ENCODE measurements around the gene DOCK4. TPM values are rescaled to one million over a fixed set of nuclear protein-coding genes. Genes with fewer than 3 reads are reported as not detected.

Gene DOCK4
- total and polyA plus RNA-seq, 2 of the 8 experiments (the other 6 are each of a cell fraction or from before 2014, with no cell fraction given): 5.1 to 23.6 TPM

- TF ChIP-seq CHD7 (IDR thresholded peaks at IDR 0.05; ENCODE audit: insufficient replicate concordance, low read length): no peak
Observed at GRCh38 chr7:112193915-112194502, 12.2 kb downstream of the DOCK4 start (continued).

All from H1 (cell line).